Stimulated activated naive CD8-positive, alpha-beta T cell treated with anti-CD3 and anti-CD28 coated beads, Interleukin-15, amount 100 ng/mL, for 72 hours (primary cell): ENCODE results near the gene CCDC33.
A peak's percentile ranks its signal among the peaks of the same experiment; 100 is the strongest.

ENCODE experiments used
- ATAC-seq: fragments of 150-1000 bp; cut with Tn5 transposase; 2 replicates; pipeline ENCODE4 v1.10.0; 2021; ENCODE audit warnings: mild to moderate bottlenecking, moderate library complexity
- DNase-seq, 2 donors: peaks; one replicate each; pipeline ENCODE4 v3.0.0; 2021 to 2022
- H3K27ac Mint-ChIP-seq, 2 donors: one replicate each; pipeline ENCODE4 v1.8.0; 2022; ENCODE audit warnings: mild to moderate bottlenecking in 2 of 2, mixed read lengths in 2 of 2, moderate library complexity in 2 of 2
- H3K27me3 Mint-ChIP-seq: one replicate; pipeline ENCODE4 v1.8.0; 2022; ENCODE audit warnings: mixed read lengths
- H3K4me1 Mint-ChIP-seq: one replicate; pipeline ENCODE4 v1.8.0; 2022; ENCODE audit warnings: mild to moderate bottlenecking, mixed read lengths
- H3K4me3 Mint-ChIP-seq, 2 donors: one replicate each; pipeline ENCODE4 v1.8.0; 2022; ENCODE audit warnings: mild to moderate bottlenecking in 2 of 2, mixed read lengths in 2 of 2, moderate library complexity in 1 of 2
- H3K9me3 Mint-ChIP-seq, 2 donors: one replicate each; pipeline ENCODE4 v1.8.0; 2022; ENCODE audit warnings: mixed read lengths in 2 of 2

CCDC33 gene

GRCh38 chr15:74217907-74218885 lies 17.9 kb upstream of the CCDC33 start:
- H3K27me3 Mint-ChIP-seq: peaks cover 38% of the 10 kb centered on the region
- H3K4me3 Mint-ChIP-seq: no peak overlapping the region
- no peak overlapping the region for H3K27ac Mint-ChIP-seq
- DNase-seq (no peak), ATAC-seq (no peak)
- peaks cover 6% of the 10 kb centered on the region for H3K4me1 Mint-ChIP-seq
- H3K9me3 Mint-ChIP-seq: no peaks in the 10 kb centered on the region

GRCh38 chr15:74220475-74221248 lies 15.5 kb upstream of the CCDC33 start:
- ATAC-seq (no peak), DNase-seq (no peak)
- Mint-ChIP-seq H3K9me3 (no peaks in the 10 kb centered on the region), H3K27ac (peak overlapping the region in 1 of 2 donors; percentile 73), H3K4me1 (peaks cover 20% of the 10 kb centered on the region), H3K27me3 (peaks cover 33% of the 10 kb centered on the region), H3K4me3 (no peak overlapping the region)

- Mint-ChIP-seq H3K4me1 (peaks cover 20% of the 10 kb centered on the region), H3K27ac (no peak overlapping the region), H3K4me3 (no peak overlapping the region), H3K9me3 (no peaks in the 10 kb centered on the region), H3K27me3 (peaks cover 32% of the 10 kb centered on the region)
- no peak for DNase-seq
- ATAC-seq: no peak
Measured at GRCh38 chr15:74221399-74222239, 14.5 kb upstream of the CCDC33 start.

GRCh38 chr15:74222240-74223119 lies 13.6 kb upstream of the CCDC33 start:
- no peak overlapping the region for H3K4me3 Mint-ChIP-seq
- peaks cover 20% of the 10 kb centered on the region for H3K4me1 Mint-ChIP-seq
- no peak overlapping the region for H3K27ac Mint-ChIP-seq
- ATAC-seq (no peak), DNase-seq (no peak)
- H3K27me3 Mint-ChIP-seq: peaks cover 32% of the 10 kb centered on the region
- H3K9me3 Mint-ChIP-seq: no peaks in the 10 kb centered on the region

GRCh38 chr15:74225928-74226327 lies 10.2 kb upstream of the CCDC33 start:
- Mint-ChIP-seq H3K27me3 (peaks cover 24% of the 10 kb centered on the region), H3K9me3 (no peaks in the 10 kb centered on the region)

GRCh38 chr15:74226761-74227540 lies 9.2 kb upstream of the CCDC33 start:
- peaks cover 20% of the 10 kb centered on the region for H3K4me1 Mint-ChIP-seq
- peaks cover 16% of the 10 kb centered on the region for H3K27me3 Mint-ChIP-seq
- no peak overlapping the region for H3K4me3 Mint-ChIP-seq
- H3K27ac Mint-ChIP-seq: no peak overlapping the region
- H3K9me3 Mint-ChIP-seq: no peaks in the 10 kb centered on the region
- no peak for ATAC-seq
- no peak for DNase-seq

More at GRCh38 chr15:74225928-74226327, 10.2 kb upstream of the CCDC33 start:
- ATAC-seq (no peak), DNase-seq (no peak)
- Mint-ChIP-seq H3K27ac (no peak overlapping the region), H3K4me3 (no peak overlapping the region), H3K4me1 (peaks cover 20% of the 10 kb centered on the region)

- H3K27me3 Mint-ChIP-seq: peaks cover 8% of the 10 kb centered on the region
- H3K4me3 Mint-ChIP-seq: no peak overlapping the region
- H3K4me1 Mint-ChIP-seq: peaks cover 15% of the 10 kb centered on the region
- no peak for ATAC-seq
- no peaks in the 10 kb centered on the region for H3K9me3 Mint-ChIP-seq
- peak overlapping the region in 1 of 2 donors; percentile 29 for H3K27ac Mint-ChIP-seq
- no peak for DNase-seq
Measured at GRCh38 chr15:74227968-74228722, 8.0 kb upstream of the CCDC33 start.

- DNase-seq (no peak), ATAC-seq (no peak)
- H3K4me1 Mint-ChIP-seq: peaks cover 10% of the 10 kb centered on the region
- H3K27me3 Mint-ChIP-seq: peaks cover 7% of the 10 kb centered on the region
- H3K4me3 Mint-ChIP-seq: no peak overlapping the region
- no peak overlapping the region for H3K27ac Mint-ChIP-seq
- H3K9me3 Mint-ChIP-seq: no peaks in the 10 kb centered on the region
Measured at GRCh38 chr15:74228723-74229081, 7.4 kb upstream of the CCDC33 start.

- no peak overlapping the region for H3K4me3 Mint-ChIP-seq
- no peaks in the 10 kb centered on the region for H3K9me3 Mint-ChIP-seq
- DNase-seq (no peak), ATAC-seq (no peak)
- peaks cover 7% of the 10 kb centered on the region for H3K27me3 Mint-ChIP-seq
- H3K4me1 Mint-ChIP-seq: no peaks in the 10 kb centered on the region
- H3K27ac Mint-ChIP-seq: peak overlapping the region in 1 of 2 donors; percentile 93
Measured at GRCh38 chr15:74229686-74230085, 6.4 kb upstream of the CCDC33 start.

GRCh38 chr15:74231475-74231874 lies 4.7 kb upstream of the CCDC33 start:
- no peak overlapping the region for H3K27ac Mint-ChIP-seq

GRCh38 chr15:74233373-74233772 lies 2.8 kb upstream of the CCDC33 start:
- Mint-ChIP-seq H3K27ac (no peak overlapping the region), H3K9me3 (no peaks in the 10 kb centered on the region), H3K27me3 (peaks cover 16% of the 10 kb centered on the region), H3K4me1 (no peaks in the 10 kb centered on the region), H3K4me3 (no peak overlapping the region)
- DNase-seq: no peak
- no peak for ATAC-seq

More at GRCh38 chr15:74231475-74231874, 4.7 kb upstream of the CCDC33 start:
- Mint-ChIP-seq H3K27me3 (peaks cover 11% of the 10 kb centered on the region), H3K4me3 (no peak overlapping the region), H3K4me1 (no peaks in the 10 kb centered on the region), H3K9me3 (no peaks in the 10 kb centered on the region)
- DNase-seq: no peak
- ATAC-seq: no peak

GRCh38 chr15:74233851-74234597 lies 2.1 kb upstream of the CCDC33 start:
- Mint-ChIP-seq H3K4me1 (no peaks in the 10 kb centered on the region), H3K27me3 (peaks cover 16% of the 10 kb centered on the region), H3K9me3 (no peaks in the 10 kb centered on the region), H3K27ac (peak overlapping the region in 1 of 2 donors; percentile 54), H3K4me3 (no peak overlapping the region)
- DNase-seq: no peak
- ATAC-seq: no peak

GRCh38 chr15:74234598-74234875 lies 1.6 kb upstream of the CCDC33 start:
- H3K27me3 Mint-ChIP-seq: peaks cover 15% of the 10 kb centered on the region
- H3K4me1 Mint-ChIP-seq: no peaks in the 10 kb centered on the region
- H3K4me3 Mint-ChIP-seq: no peak overlapping the region
- peak overlapping the region in 1 of 2 donors; percentile 71 for H3K27ac Mint-ChIP-seq
- no peaks in the 10 kb centered on the region for H3K9me3 Mint-ChIP-seq
- no peak for DNase-seq
- ATAC-seq: no peak
